Neuronal stem cell (in vitro differentiated cells): Measurements from ENCODE around the gene SCLT1.

ENCODE experiments used
- DNase-seq: peaks from one replicate; pipeline ENCODE4 v3.0.0-alpha.2; 2013; ENCODE audit warnings: low spot score
- H2AFZ ChIP-seq: one replicate; pipeline ENCODE4 v1.6.1; 2013; ENCODE audit warnings: mild to moderate bottlenecking, low read length, inconsistent platforms
- H2AK5ac ChIP-seq: 2 replicates; pipeline ENCODE4 v1.6.1; 2013; ENCODE audit warnings: low read depth, mild to moderate bottlenecking, inconsistent platforms, low read length, moderate library complexity, mixed read lengths
- H2BK120ac ChIP-seq: 2 replicates; pipeline ENCODE4 v1.6.1; 2013; ENCODE audit warnings: low read depth, mild to moderate bottlenecking, inconsistent platforms, low read length, moderate library complexity, mixed read lengths
- H2BK12ac ChIP-seq: one replicate; pipeline ENCODE4 v1.6.1; 2013; ENCODE audit warnings: low read length, inconsistent platforms
- H2BK15ac ChIP-seq: 2 replicates; pipeline ENCODE4 v1.6.1; 2013; ENCODE audit warnings: mild to moderate bottlenecking, low read length, inconsistent platforms, mixed read lengths
- H2BK5ac ChIP-seq: one replicate; pipeline ENCODE4 v1.6.1; 2013; ENCODE audit warnings: inconsistent platforms, mild to moderate bottlenecking, low read length, moderate library complexity
- H3K14ac ChIP-seq: one replicate; pipeline ENCODE4 v1.6.1; 2013; ENCODE audit warnings: low read length, inconsistent platforms
- H3K18ac ChIP-seq: 2 replicates; pipeline ENCODE4 v1.6.1; 2013; ENCODE audit warnings: low read length, inconsistent platforms
- H3K23ac ChIP-seq: 2 replicates; pipeline ENCODE4 v1.6.1; 2013; ENCODE audit warnings: low read depth, mild to moderate bottlenecking, mixed read lengths, low read length, inconsistent platforms; ENCODE audit not compliant: poor library complexity
- H3K27ac ChIP-seq: replicated peaks from 3 replicates; pipeline ENCODE4 v1.5.1; 2013; ENCODE audit warnings: low read length, inconsistent platforms
- H3K27me3 ChIP-seq, 3 experiments: 2 replicates each; pipeline ENCODE4 v1.6.1; 2013; ENCODE audit warnings: low read length in 3 of 3, mild to moderate bottlenecking in 2 of 3, inconsistent platforms in 1 of 3, low read depth in 1 of 3, mixed read lengths in 1 of 3, moderate library complexity in 1 of 3; ENCODE audit not compliant: control insufficient read depth in 3 of 3, insufficient read depth in 3 of 3
- H3K36me3 ChIP-seq, 2 donors: replicated peaks in 1 of 2; 2 replicates each; pipeline ENCODE4 v1.6.1; 2013; ENCODE audit warnings: low read length in 2 of 2; ENCODE audit not compliant: control insufficient read depth in 2 of 2, insufficient read depth in 2 of 2
- H3K4ac ChIP-seq: 2 replicates; pipeline ENCODE4 v1.6.1; 2013; ENCODE audit warnings: inconsistent platforms, mild to moderate bottlenecking, low read length, moderate library complexity
- H3K4me1 ChIP-seq, 2 donors: 1 replicate in 1 of 2; 2 replicates in 1 of 2; pipeline ENCODE4 v1.6.1; 2013; ENCODE audit warnings: low read length in 2 of 2, low read depth in 1 of 2; ENCODE audit not compliant: control insufficient read depth in 2 of 2, insufficient read depth in 1 of 2
- H3K4me2 ChIP-seq: one replicate; pipeline ENCODE4 v1.6.1; 2013; ENCODE audit warnings: mild to moderate bottlenecking, low read length, inconsistent platforms; ENCODE audit not compliant: insufficient read depth, poor library complexity, severe bottlenecking
- H3K4me3 ChIP-seq, 2 donors: 2 replicates each; pipeline ENCODE4 v1.5.1; 2013; ENCODE audit warnings: low read length in 2 of 2, mild to moderate bottlenecking in 2 of 2, inconsistent platforms in 1 of 2, moderate library complexity in 1 of 2
- H3K79me1 ChIP-seq: one replicate; pipeline ENCODE4 v1.6.1; 2013; ENCODE audit warnings: low read depth, mild to moderate bottlenecking, inconsistent platforms, low read length, moderate library complexity
- H3K9ac ChIP-seq: one replicate; pipeline ENCODE4 v1.6.1; 2013; ENCODE audit warnings: mild to moderate bottlenecking, low read depth, low read length, inconsistent platforms; ENCODE audit not compliant: poor library complexity
- H3K9me3 ChIP-seq, 2 donors: replicated peaks in 1 of 2; 2 replicates each; pipeline versions ENCODE3 to v1.6.1; 2013; ENCODE audit warnings: low read length in 2 of 2, mild to moderate bottlenecking in 2 of 2, inconsistent platforms in 1 of 2, low read depth in 1 of 2, mixed read lengths in 1 of 2, moderate library complexity in 1 of 2; ENCODE audit not compliant: control insufficient read depth in 2 of 2, insufficient read depth in 1 of 2
- H4K8ac ChIP-seq: one replicate; pipeline ENCODE4 v1.6.1; 2013; ENCODE audit warnings: low read depth, mild to moderate bottlenecking, inconsistent platforms, low read length, moderate library complexity
- H4K91ac ChIP-seq: one replicate; pipeline ENCODE4 v1.6.1; 2013; ENCODE audit warnings: low read length, low read depth, mild to moderate bottlenecking, inconsistent platforms; ENCODE audit not compliant: poor library complexity
- WGBS, 2 donors: extraction: QIAGEN DNeasy Blood & Tissue Kit; methylation state at CpG; one replicate each; pipeline ENCODE4 v1.1.7; 2013; ENCODE audit warnings: missing lambda C conversion rate in 2 of 2, mixed read lengths in 1 of 2; ENCODE audit not compliant: insufficient read length in 2 of 2, insufficient replicate concordance in 1 of 2; ENCODE audit errors: extremely low coverage in 2 of 2; 5-methylcytosine and 5-hydroxymethylcytosine counted together

SCLT1 gene

GRCh38 chr4:128957459-128957858 lies 135.9 kb downstream of the SCLT1 start:
- Histone ChIP-seq H2BK120ac (no peak overlapping the region), H3K23ac (no peak overlapping the region), H3K27me3 (no peaks in the 10 kb centered on the region), H3K4me1 (no peaks in the 10 kb centered on the region), H3K36me3 (peaks cover 0 to 19% of the 10 kb centered on the region in 2 donors), H2BK5ac (no peak overlapping the region), H3K27ac (no peak overlapping the region), H2AK5ac (no peak overlapping the region), H2AFZ (no peak overlapping the region), H3K18ac (no peak overlapping the region), H2BK12ac (no peak overlapping the region), H4K91ac (no peak overlapping the region), H3K4ac (no peak overlapping the region), H3K14ac (no peak overlapping the region), H3K79me1 (no peaks in the 10 kb centered on the region), H3K9ac (no peak overlapping the region), H4K8ac (no peak overlapping the region), H2BK15ac (no peak overlapping the region), H3K4me2 (no peak overlapping the region), H3K9me3 (no peaks in the 10 kb centered on the region), H3K4me3 (no peak overlapping the region)
- no peak for DNase-seq

- Histone ChIP-seq H2BK15ac (no peak overlapping the region), H3K4me1 (no peaks in the 10 kb centered on the region), H3K79me1 (no peaks in the 10 kb centered on the region), H3K27me3 (no peaks in the 10 kb centered on the region), H2BK12ac (no peak overlapping the region), H3K14ac (no peak overlapping the region), H3K9ac (no peak overlapping the region), H2BK120ac (no peak overlapping the region), H4K8ac (no peak overlapping the region), H3K9me3 (no peaks in the 10 kb centered on the region), H2BK5ac (no peak overlapping the region), H3K4me2 (no peak overlapping the region), H3K4me3 (no peak overlapping the region), H3K36me3 (peaks cover 0 to 28% of the 10 kb centered on the region in 2 donors), H2AFZ (no peak overlapping the region), H3K27ac (no peak overlapping the region), H3K23ac (no peak overlapping the region), H4K91ac (no peak overlapping the region), H3K4ac (no peak overlapping the region), H3K18ac (no peak overlapping the region), H2AK5ac (no peak overlapping the region)
- no CpG with 5 or more reads among the region's 2 CpGs for WGBS, 2 donors
- no peak for DNase-seq
Measured at GRCh38 chr4:128955751-128956150, 137.6 kb downstream of the SCLT1 start.

GRCh38 chr4:128954941-128955340 lies 138.4 kb downstream of the SCLT1 start:
- Histone ChIP-seq H4K91ac (no peak overlapping the region), H3K79me1 (no peaks in the 10 kb centered on the region), H2BK15ac (no peak overlapping the region), H3K9ac (no peak overlapping the region), H3K23ac (no peak overlapping the region), H3K36me3 (peaks cover 0 to 27% of the 10 kb centered on the region in 2 donors), H3K18ac (no peak overlapping the region), H3K4me1 (no peaks in the 10 kb centered on the region), H3K14ac (no peak overlapping the region), H3K27ac (no peak overlapping the region), H2AK5ac (no peak overlapping the region), H2AFZ (no peak overlapping the region), H2BK5ac (no peak overlapping the region), H2BK120ac (no peak overlapping the region), H3K9me3 (no peaks in the 10 kb centered on the region), H2BK12ac (no peak overlapping the region), H4K8ac (no peak overlapping the region), H3K4me2 (no peak overlapping the region), H3K4me3 (no peak overlapping the region), H3K27me3 (no peaks in the 10 kb centered on the region), H3K4ac (no peak overlapping the region)
- DNase-seq: no peak
- WGBS, 2 donors: no CpG with 5 or more reads among the region's 2 CpGs

GRCh38 chr4:128951316-128951715 lies 142.0 kb downstream of the SCLT1 start:
- H3K27ac ChIP-seq: no peak overlapping the region
- H3K18ac ChIP-seq: no peak overlapping the region
- H3K4ac ChIP-seq: no peak overlapping the region
- no peak overlapping the region for H3K14ac ChIP-seq
- no peak overlapping the region for H3K23ac ChIP-seq
- H2AK5ac ChIP-seq: no peak overlapping the region
- WGBS, 2 donors: no CpG with 5 or more reads among the region's 2 CpGs
- no peak overlapping the region for H3K4me2 ChIP-seq
- no peak overlapping the region for H2AFZ ChIP-seq
- peaks cover 0 to 21% of the 10 kb centered on the region in 2 donors for H3K36me3 ChIP-seq
- H2BK5ac ChIP-seq: no peak overlapping the region
- no peak overlapping the region for H4K8ac ChIP-seq
- H3K4me1 ChIP-seq: no peaks in the 10 kb centered on the region
- no peak overlapping the region for H4K91ac ChIP-seq
- H2BK12ac ChIP-seq: no peak overlapping the region
- no peaks in the 10 kb centered on the region for H3K79me1 ChIP-seq
- no peak overlapping the region for H3K9ac ChIP-seq
- H3K27me3 ChIP-seq: no peaks in the 10 kb centered on the region
- H2BK120ac ChIP-seq: no peak overlapping the region
- DNase-seq: no peak
- no peaks in the 10 kb centered on the region for H3K9me3 ChIP-seq
- H3K4me3 ChIP-seq: no peak overlapping the region
- H2BK15ac ChIP-seq: no peak overlapping the region
